Suprapubic skin (tissue), 4 donors: ENCODE results near the gene ANKS4B. TPM values are rescaled to one million over a fixed set of nuclear protein-coding genes. Genes with fewer than 3 reads are reported as not detected.
"Not testable (repeated sequence)": the region's sequence is repeated elsewhere in the genome, so short reads cannot be mapped to it uniquely, and the experiment has no call there.

Experiments
- DNase-seq, 2 donors: peaks; one replicate each; pipeline ENCODE4 v3.0.0-alpha.2; 2019; ENCODE audit warnings: low spot score in 2 of 2
- H3K27ac ChIP-seq: fragments of 200-600 bp; sonication (generic); one replicate; pipeline ENCODE4 v1.5.1; 2019
- H3K27me3 ChIP-seq: fragments of 200-600 bp; sonication (generic); one replicate; pipeline ENCODE4 v1.5.1; 2019
- H3K36me3 ChIP-seq: fragments of 200-600 bp; sonication (generic); one replicate; pipeline ENCODE4 v1.5.1; 2019
- H3K4me1 ChIP-seq: fragments of 200-600 bp; sonication (generic); one replicate; pipeline ENCODE4 v1.5.1; 2019
- H3K4me3 ChIP-seq: fragments of 200-600 bp; sonication (generic); one replicate; pipeline ENCODE4 v1.5.1; 2019; ENCODE audit warnings: mild to moderate bottlenecking
- H3K9me3 ChIP-seq: fragments of 200-600 bp; sonication (generic); one replicate; pipeline ENCODE4 v1.5.1; 2019
- CTCF ChIP-seq, 2 donors: fragments of 200-600 bp in 1 of 2; fragments of 450-650 bp in 1 of 2; sonication (generic) in 1 of 2; IDR thresholded peaks; one replicate each; pipeline ENCODE4 v1.5.1; 2016 to 2019; ENCODE audit warnings: antibody characterized with exemption in 2 of 2, mild to moderate bottlenecking in 1 of 2, moderate library complexity in 1 of 2
- EP300 ChIP-seq: sonication (generic); formaldehyde crosslinking; IDR thresholded peaks from one replicate; pipeline ENCODE4 v1.6.1; 2017; ENCODE audit warnings: antibody characterized with exemption
- POLR2A ChIP-seq, 2 donors: fragments of 450-650 bp; IDR thresholded peaks; one replicate each; pipeline ENCODE4 v1.6.1; 2017; ENCODE audit warnings: antibody characterized with exemption in 2 of 2, mild to moderate bottlenecking in 2 of 2, moderate library complexity in 2 of 2
- POLR2AphosphoS5 ChIP-seq, 3 donors: sonication (generic); formaldehyde crosslinking; IDR thresholded peaks; one replicate each; pipeline ENCODE4 v1.6.1; 2017; ENCODE audit warnings: antibody characterized with exemption in 3 of 3
- WGBS: methylation state at CpG from one replicate; pipeline ENCODE4 v1.1.5; 2018; 5-methylcytosine and 5-hydroxymethylcytosine counted together
- total RNA-seq, 4 donors: library from RNA; depleted of rRNA; stranded (reverse); fragments of >200 nt; gene quantifications; one replicate each; pipeline ENCODE4 v1.1.0, GENCODE V29; 2016

ANKS4B gene
- total RNA-seq, 4 donors from 2014 or later, result not detected

DNA sequence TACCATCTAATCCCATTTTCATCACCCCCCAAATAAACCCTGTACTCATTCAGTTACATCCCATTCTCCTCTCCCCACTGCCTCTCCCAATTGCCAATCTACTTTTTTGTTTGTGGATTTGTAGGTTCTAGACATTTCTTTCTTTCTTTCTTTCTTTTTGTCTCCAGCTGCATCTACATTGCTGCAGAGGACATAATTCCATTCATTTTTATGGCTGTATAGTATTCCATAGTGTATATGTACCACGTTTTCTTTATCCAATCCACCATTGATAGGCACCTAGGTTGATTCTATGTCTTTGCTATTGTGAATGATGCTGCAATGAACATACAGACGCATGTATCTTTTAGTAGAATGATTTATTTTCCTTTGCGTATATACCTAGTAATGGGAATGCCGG is 50.9 kb downstream of the ANKS4B start:
- TF ChIP-seq EP300, result no peak
- TF ChIP-seq POLR2A (IDR thresholded peaks at IDR 0.05), result no peak
- TF ChIP-seq CTCF (IDR thresholded peaks at IDR 0.05), result no peak
- peaks cover 35% of the 10 kb centered on the region for H3K27me3 ChIP-seq
- 82% methylated on average over 4 of the region's 4 CpGs for WGBS

DNA sequence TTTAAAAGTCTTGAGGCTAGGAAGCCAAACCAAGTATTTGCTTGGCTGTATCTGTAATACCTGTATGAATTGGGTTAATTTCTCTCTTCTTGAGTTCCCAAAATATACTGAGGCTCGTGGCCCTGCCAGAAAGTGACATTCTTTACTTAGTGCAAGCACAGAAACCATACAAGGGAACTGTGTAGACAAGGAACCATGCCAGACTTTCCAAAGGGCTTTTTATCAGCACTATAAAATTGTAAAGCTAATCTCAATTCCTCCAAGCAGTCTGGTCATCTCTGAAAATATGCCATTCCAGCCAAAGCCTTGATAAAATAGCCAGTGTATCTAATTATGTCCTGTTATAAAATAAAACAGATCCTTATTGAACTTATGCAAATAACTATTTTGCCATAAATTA is 51.8 kb downstream of the ANKS4B start:
- 25% methylated on average over 1 of the region's 1 CpG for WGBS
- Histone ChIP-seq H3K9me3 (no peaks in the 10 kb centered on the region), H3K27me3 (peaks cover 41% of the 10 kb centered on the region), H3K27ac (no peak overlapping the region), H3K4me3 (no peak overlapping the region), H3K36me3 (no peaks in the 10 kb centered on the region), H3K4me1 (peaks cover 10% of the 10 kb centered on the region)
- DNase-seq, result no peak
- no peak for TF ChIP-seq POLR2AphosphoS5 (IDR thresholded peaks at IDR 0.05)
- TF ChIP-seq EP300, result no peak
- TF ChIP-seq POLR2A (IDR thresholded peaks at IDR 0.05), result no peak
- TF ChIP-seq CTCF (IDR thresholded peaks at IDR 0.05), result no peak

More for the DNA sequence above, 50.9 kb downstream of the ANKS4B start:
- no peak overlapping the region for H3K27ac ChIP-seq
- no peaks in the 10 kb centered on the region for H3K36me3 ChIP-seq
- H3K4me3 ChIP-seq, result peak overlapping the region; percentile 51
- peaks cover 10% of the 10 kb centered on the region for H3K4me1 ChIP-seq
- DNase-seq, result no peak
- H3K9me3 ChIP-seq, result no peaks in the 10 kb centered on the region

GRCh38 chr16:21289789-21290188 is 56.3 kb downstream of the ANKS4B start:
- WGBS, result 94% methylated on average over 3 of the region's 3 CpGs
- H3K9me3 ChIP-seq, H3K4me3 ChIP-seq, H3K4me1 ChIP-seq, DNase-seq, H3K36me3 ChIP-seq, H3K27ac ChIP-seq: not testable (repeated sequence)
- H3K27me3 ChIP-seq, result peaks cover 30% of the 10 kb centered on the region

GRCh38 chr16:21300309-21301167 is 67.0 kb downstream of the ANKS4B start:
- Histone ChIP-seq H3K4me1 (peaks cover 31% of the 10 kb centered on the region), H3K9me3 (no peaks in the 10 kb centered on the region), H3K27ac (peak overlapping the region; percentile 97), H3K36me3 (no peaks in the 10 kb centered on the region), H3K27me3 (no peaks in the 10 kb centered on the region), H3K4me3 (peak overlapping the region; percentile 81)
- under 1% methylated on average over 36 of the region's 36 CpGs for WGBS
- DNase-seq, result peak; percentile 95 to 97
- TF ChIP-seq POLR2AphosphoS5 (IDR thresholded peaks at IDR 0.05), result peak in 2 of 3 donors; percentile 65 to 77
- peak in 1 of 2 donors; percentile 60 for TF ChIP-seq POLR2A (IDR thresholded peaks at IDR 0.05)
- peak; percentile 65 to 79 for TF ChIP-seq CTCF (IDR thresholded peaks at IDR 0.05)
- no peak for TF ChIP-seq EP300

DNA sequence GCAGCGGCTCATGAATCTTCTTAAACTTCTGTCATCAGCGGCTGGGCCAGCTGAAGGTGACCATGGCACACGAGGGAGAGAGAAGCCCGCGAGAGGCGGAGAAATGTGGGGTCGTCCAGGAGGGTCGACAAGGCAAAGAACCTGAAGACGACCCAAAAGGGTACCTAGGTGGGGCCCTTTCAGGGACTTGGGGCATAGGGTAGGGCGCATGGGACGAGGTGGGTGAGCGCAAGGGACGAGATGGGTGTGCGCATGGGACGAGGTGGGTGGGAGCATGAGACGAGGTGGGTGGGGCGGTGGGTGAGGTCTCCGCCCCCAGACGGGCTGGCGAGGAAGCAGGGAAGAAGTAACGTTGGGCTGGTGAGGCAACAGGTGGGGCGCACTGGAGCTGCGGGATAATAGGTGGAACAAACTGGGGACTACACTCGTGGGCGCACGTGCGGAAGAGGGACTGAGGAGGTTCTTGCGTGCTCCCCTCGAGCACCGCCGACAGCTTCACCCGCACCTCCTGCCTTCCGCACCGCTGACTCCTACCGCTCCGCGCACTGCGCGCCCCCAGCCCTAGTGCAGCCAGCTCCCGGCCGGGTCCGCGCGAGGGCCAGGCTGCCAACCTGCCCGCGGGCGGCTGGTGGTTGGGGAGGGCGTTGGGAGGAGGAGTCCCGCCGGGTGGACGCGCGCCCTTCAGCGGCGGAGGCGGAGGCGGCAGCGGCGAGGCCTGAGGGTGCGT is 67.8 kb downstream of the ANKS4B start:
- H3K9me3 ChIP-seq, result no peaks in the 10 kb centered on the region
- peak; percentile 86 to 91 for DNase-seq
- under 1% methylated on average over 49 of the region's 60 CpGs for WGBS

More for the DNA sequence above, 67.8 kb downstream of the ANKS4B start:
- H3K27me3 ChIP-seq, result no peaks in the 10 kb centered on the region
- H3K27ac ChIP-seq, result peak overlapping the region; percentile 97
- TF ChIP-seq POLR2AphosphoS5 (IDR thresholded peaks at IDR 0.05) (no peak), CTCF (IDR thresholded peaks at IDR 0.05) (peak in 1 of 2 donors; percentile 35)
- H3K4me3 ChIP-seq, result peak overlapping the region; percentile 81
- no peaks in the 10 kb centered on the region for H3K36me3 ChIP-seq
- H3K4me1 ChIP-seq, result peaks cover 31% of the 10 kb centered on the region
